Kidney tubule cell (primary cell): ENCODE measurements around the gene TUT4.

Experiments used
- DNase-seq: peaks from one replicate; pipeline ENCODE4 v3.0.0-alpha.2; 2018; ENCODE audit warnings: low spot score

The TUT4 gene

DNA sequence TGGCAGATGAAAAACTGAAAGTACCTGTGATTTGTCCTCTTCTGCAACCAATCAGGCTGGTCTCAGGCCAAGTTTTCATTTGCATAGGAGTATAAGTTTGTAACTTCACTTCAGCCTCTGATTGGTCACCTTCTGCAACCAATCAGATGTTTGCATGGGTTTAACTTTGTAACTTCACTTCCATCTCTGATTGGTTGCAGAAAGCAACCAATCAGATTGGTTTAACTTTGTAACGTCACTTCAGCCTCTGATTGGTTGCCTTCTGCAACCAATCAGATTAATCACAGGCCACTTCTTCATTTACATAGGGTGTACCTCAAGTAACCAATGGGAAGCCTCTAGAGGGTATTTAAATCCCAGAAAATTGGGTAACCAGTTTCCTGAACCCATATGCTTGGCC is 18.9 kb upstream of the TUT4 start:
- DNase-seq, result no peak

DNA sequence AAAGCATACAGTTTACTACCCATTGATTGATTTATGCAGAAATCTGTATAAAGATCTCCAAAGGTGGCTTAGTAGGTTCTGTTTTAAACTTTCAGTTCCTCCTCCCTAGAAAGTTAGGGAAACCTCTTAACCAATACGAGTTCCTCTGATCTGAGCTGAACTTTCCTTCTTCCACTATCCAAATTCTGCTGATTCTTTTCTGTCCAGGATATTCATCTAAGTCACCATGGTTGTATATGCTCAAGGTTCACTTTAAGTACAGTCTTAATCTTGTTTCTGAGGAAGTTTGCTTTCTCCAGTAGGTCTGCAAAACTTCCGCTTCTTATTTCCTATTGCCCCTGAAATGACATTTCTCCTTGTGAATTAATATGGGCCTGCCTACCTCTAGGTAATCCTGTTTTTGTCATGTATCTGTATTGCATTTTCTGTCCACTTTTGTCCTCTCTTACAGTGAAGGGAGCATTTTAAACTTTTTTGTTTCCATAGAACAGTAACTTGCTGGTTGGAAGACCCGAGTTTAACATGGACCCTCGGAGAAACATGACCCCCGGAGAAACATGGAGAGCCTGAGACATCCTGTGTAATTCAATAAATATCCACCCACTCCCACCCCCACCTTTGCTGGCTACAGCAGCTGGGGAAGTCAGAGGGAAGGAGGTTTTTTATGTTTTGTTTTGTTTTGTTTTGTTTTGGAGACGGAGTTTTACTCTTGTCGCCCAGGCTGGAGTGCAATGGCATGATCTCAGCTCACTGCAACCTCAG is 16.7 kb upstream of the TUT4 start:
- DNase-seq, result no peak

DNA sequence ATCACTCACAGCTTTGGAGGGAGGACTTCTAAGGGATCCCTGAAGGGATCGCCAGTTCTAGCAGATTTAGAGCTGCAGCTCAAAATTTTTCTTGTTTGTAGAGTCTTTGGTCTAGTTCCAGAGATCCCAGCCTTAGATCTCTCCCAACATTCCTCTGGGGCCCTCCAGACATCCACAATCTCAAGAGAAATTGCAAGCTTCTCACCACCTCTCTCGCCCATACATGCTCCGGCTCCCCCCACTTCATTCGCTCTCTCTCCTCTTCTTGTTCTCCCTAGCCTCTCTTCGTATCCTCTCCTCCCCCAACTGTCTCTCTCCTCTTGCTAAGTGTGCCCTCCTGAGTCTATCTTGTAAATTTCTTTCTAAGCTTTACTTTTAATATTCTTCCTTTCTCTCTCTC is 15.1 kb upstream of the TUT4 start:
- DNase-seq, result no peak

DNA sequence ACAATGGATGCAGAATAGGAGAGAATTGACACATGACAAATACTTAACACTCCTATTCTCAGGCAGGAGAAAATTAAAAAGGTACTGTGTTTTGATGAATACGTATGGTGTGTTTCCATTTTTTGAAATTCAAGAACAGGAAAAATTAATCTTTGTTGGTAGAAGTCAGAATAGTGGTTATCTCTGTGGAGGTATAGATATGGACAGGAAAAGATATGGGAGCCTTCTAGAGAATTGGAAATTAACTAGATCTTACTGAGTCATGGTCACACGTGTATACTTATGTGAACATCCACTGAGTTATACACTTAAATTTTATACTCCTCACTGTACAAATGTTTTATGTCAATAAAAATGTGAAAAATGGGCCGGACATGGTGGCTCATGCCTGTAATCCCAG is 9.9 kb upstream of the TUT4 start:
- no peak for DNase-seq

DNA sequence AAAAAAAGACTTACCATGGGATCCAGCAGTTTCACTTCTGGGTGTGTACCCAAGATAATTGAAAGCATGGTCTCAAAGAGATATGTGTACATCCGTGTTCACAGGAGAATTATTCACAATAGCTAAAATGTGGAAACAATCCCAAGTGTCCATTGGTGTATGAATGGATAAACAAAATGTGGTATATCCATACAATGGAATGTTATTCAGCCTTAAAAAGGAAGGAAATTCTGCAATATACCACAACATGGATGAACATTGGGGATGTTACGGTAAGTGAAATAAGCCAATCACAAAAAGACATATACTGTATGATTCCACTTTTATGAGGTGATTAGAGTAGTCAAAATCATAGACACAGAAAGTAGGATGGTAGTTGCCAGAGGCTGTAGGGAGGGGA is 7.0 kb upstream of the TUT4 start:
- DNase-seq, result no peak

DNA sequence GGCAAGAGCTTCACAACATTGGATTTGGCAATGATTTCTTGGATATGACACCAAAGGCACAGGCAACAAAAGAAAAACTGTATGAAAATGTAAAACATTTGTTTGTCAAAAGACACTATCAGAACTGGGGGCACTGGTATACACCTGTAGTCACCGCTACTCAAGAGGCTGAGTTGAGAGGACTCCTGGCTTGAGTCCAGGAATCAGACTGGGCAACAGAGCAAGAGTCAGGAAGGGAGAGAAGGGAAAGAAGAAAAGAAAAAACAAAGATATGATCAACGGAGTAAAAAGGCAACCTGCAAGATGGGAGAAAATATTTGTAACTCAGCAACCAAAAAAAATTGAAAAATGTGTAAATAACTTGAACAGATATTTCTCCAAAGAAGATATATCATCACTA is 6.0 kb upstream of the TUT4 start:
- no peak for DNase-seq

DNA sequence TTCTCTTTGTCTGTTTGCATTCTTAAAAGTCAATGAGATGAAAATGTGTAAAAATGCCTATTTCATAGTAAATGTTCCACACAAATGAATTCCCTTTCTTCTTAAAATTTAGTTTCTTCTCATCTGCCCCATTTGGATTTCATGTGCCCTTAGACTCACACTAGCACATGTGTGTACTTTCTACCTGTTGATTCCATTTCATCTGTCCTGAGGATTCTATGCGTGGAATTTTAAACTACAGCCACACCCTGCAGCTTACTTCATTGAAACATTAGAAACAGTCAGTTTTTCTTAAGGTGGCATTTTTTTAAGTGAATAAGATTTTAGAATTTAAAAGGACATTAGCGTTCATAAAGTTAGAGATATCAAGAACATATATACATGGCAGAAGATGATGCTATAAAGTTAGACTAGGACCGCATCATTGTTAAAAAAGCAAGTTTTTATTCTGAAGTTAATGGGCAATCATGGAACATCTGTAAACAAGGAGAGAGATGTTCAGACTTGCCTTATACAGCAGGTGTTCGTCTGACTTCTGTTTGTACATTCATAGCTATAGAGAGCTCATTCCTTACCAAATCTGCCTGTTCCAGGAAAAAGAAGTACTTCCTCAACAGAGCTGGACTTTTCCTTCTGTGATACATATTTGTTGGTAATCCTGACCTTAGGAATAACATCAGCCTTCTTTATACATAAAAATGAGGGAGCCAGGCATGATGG is 3.9 kb upstream of the TUT4 start:
- DNase-seq, result no peak

DNA sequence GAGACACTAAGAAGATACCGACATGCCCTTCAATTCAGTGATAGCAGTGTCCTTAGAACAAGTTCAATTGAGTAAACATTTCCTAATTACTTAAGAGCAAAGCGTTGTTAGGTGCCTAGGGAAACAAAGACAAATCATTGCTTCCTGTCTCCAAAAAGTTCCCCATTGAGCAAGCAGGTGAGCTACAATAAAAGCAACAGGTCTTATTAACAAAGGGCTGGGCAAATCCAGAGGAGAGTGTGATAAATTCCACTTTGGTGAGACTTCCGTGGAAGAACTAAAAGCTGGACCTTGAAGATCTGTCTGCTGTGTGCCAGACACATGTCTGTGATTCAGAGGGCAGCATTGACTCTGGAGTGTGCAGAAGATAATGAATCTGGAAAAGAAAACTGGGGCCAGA is 1.9 kb upstream of the TUT4 start:
- DNase-seq, result peak; percentile 37

DNA sequence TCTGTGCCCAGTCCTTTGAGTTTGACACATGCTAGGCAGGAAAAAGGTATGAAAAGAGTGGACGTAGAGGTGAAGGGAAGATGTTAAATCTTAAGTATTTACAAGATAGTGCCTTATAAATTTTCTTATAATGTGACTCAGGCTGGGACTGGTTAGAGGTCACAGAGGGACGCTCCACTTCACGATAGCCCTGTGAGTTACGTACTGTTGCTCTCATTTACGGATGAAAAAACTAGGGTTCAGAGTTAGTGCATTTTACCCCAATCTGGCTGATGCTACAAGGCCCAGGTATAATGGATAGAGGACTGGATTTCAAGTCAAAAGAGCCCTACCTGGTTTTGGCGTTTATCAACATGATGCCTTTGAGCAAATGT is 1.4 kb upstream of the TUT4 start:
- DNase-seq, result no peak

DNA sequence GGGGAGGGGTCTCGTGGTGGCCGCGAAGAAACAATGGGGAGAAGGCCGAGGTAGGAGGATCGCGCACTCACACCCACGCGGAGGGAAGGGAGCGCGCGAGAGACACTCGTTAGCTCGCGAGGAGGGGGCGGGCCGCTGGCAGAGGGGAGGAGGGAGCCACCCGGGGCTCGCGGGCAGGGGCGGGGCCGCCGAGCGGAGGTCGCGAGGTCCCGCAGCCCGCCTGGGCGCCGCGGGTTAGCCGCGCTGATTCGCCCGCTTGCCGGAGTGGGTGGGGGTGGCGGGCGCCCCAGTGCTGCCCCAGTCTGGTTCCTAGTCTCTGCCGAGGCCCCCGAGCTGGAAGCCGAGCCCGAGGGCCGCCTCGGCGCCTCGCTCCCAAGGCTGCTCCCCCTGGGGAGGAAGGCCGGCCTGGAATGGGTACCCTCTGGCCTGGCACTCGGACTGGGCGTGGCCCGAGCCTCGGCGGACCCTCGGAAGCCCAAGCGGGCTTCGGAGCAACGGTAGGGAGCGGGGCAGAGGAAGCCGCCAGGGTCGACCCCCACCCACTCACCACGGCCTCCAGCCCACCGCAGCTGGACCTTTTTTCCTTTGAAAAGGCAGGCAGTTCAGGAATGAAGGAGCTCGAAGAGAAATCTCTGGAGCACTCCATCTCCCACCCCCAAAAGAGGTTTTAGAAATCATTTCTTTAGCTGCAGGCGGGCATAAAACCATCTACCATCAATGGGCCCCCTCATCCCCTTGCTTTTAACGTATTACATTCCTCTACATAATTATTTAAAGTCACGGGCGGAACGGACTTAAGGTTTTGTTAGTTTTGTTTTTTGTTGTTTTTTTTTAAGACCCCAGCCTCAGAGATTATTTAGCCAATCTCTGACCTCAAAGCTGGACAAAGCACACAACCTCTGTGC is 722 bp upstream of the TUT4 start:
- DNase-seq, result peak; percentile 83

DNA sequence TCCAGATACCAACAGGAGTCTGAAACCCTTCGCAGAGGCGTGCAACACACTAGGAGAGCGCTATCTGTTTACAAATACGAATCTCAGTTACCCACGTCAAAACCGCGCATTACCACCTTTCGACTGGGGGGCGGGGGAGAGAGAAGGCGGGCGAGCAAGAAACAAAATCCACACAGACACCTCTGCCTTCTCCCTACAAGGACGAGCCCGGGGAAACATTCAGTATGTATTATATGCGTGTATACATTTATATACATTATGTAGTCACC is 722 bp downstream of the TUT4 start:
- peak; percentile 44 for DNase-seq

DNA sequence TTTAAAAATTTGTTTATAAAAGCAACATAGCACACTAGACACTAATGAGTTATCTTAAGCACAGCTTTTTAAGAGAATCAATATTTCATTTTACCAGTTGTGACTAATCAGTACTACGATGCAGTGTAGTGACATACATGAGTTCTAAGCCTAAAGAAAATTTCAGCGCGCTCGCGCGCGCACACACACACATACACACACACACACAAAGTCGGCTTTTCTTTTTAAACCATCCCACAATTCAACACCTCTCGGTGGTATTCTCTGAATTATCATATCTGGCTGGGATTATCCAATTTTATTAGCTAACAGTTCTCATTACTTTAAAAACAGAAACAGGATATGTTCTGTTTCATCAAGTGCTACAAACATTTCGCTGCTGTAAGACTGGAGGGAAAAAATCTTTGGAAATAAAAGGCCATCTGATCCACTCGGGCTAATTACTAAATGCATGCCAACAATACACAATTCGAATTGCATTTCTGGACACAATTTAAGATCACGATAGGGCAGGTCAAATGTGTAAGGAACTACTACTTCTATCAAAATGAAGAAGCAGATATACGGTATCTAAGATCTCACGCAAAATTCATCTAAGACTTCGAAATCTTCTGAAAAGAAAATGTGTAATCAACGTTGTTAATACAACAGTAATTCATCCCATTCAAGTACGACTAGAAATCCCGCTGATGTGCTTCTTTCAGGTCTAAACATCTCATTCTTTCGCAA is 1.2 kb downstream of the TUT4 start:
- DNase-seq, result peak; percentile 50

DNA sequence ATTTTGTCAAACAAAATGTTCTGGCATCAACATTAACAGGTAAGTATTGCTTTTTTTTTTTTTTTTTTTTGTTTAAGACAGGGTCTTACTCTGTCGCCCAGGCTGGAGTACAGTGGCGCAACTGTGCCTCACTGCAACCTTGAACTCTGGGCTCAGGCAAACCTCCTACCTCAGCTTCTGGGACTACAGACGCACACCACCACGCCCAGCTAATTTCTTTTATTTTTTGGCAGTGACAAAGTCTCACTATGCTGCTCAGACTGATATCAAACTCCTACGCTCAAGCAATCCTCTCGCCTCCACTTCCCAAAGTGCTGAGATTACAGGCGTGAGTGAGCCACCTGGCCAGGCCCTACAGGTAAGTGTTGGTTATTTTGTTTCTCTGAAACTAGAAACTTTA is 2.4 kb downstream of the TUT4 start:
- DNase-seq, result no peak

DNA sequence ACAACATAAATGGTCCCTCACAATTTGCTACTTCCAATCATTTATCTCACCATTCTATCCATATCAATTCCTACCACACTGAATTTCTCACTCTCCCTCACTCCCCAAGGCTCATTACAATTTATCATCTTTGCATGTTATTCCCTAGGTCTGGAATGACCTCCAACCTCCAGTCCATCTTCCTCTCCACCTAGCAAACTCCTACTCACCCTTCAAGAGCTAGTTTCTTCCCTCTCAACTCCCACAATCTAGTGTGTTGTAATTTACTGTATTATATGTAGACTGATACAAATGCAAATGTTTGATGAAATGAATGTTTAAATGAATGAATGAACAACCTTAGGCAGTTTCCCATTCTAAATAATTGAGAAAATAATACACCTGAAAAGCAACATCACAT is 3.6 kb downstream of the TUT4 start:
- no peak for DNase-seq

DNA sequence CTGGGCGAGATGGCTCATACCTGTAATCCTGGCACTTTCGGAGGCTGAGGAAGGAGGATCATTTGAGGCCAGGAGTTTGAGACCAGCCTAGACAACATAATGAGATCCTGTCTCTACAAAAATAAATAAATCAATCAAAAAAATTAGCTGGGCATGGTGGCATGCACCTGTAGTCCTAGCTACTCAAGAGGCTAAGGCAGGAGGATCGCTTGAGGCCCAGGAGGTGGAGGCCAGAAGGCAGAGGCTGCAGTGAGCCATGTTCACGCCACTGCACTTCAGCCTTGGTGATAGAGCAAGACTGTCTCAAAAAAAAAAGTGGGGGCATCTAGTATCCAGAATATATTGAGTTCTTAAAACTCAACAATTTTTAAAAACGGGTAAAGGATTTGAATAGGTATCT is 6.0 kb downstream of the TUT4 start:
- no peak for DNase-seq

DNA sequence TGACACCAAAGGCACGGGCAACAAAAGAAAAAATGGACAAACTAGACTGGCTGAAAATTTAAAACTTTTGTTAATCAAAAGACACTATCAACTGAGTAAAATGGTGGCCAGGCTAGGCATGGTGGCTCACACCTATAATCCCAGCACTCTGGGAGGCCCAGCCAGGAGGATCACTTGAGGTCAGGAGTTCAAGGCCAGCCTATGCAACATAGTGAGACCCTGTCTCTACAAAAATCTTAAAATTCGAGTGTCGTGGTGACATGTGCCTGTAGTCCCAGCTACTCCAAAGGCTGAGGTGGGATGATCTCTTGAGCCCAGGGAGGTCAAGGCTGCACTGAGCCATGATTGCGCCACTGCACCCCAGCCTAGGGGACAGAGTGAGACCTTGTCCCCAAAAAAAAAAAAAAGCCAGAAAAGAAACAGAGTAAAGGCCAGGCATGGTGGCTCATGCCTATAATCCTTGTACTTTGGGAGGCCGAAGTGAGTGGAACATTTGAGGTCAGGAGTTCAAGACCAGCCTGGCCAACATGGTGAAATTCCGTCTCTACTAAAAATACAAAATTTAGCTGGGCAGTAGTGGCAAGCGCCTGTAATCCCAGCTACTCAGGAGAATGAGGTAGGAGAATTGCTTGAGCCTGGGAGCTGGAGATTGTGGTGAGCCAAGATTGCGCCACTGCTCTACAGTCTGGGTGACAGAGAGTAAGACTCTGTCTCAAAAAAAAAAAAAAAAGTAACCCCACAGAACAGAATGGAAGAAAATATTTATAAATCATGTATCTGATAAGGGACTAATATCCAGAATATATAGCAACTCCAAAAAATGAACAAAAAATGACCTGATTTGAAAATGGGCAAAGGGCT is 8.0 kb downstream of the TUT4 start:
- no peak for DNase-seq

DNA sequence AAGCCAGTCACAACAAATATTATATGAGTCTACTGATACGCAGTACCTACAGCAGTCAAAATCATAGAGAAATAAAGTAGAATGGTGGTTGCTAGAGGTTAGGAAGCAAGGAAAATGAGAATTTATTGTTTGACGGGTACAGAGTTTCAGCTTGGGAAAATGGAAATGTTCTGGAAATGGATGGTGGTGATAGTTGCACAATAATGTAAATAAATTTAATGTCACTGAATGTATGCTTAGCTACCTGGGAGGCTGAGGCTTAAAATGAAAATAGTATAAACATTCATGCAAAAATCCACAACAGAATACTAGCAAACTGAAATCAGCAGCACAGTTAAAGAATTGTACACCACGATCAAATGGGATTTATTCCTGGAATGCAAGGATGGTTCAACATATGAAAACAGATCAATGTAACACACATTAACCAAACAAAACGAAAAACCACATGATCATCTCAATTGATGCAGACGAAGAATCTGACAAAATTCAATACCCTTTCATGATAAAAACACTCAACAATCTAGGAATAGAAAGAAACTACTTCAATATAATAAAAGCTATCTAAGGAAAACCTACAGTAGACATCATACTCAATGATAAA is 10.7 kb downstream of the TUT4 start:
- DNase-seq, result no peak

DNA sequence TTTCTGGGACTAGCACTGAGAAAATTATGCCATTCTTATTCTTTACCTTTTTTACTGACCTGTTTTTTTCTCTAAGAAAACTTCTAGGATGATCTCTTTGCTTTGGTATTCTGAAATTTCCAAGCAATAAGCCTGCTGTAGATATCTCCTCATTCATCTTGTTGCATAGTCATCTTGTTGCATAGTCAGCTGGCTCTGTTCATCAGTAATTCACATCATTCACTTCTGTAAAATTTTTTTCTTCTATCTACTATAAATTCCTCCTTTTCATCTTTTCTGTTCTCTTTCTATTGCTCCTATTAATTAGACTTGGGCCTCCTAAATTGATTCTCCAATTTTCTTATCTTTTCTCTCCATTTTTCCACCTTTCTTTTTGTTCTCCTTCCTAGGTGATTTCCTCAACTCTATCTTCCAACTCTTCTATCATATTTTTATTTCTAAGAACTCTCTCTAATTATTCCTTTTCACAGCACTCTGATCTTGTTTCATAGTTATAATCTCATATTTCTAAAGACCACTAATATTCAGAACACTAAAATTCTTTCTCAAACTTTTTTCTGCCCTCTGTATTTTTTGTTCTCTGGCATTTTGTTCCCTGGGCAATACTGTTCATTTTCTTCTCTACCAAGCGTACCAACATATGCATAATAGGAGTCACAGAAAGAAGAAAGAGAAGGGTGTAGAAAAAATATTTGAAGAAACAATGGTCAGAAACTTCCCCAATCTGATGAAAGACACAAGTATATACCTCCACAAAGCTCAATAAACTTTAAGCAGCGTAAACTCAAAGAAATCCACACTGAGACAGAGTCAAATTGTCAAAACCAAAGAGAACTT is 17.7 kb downstream of the TUT4 start:
- DNase-seq, result no peak

DNA sequence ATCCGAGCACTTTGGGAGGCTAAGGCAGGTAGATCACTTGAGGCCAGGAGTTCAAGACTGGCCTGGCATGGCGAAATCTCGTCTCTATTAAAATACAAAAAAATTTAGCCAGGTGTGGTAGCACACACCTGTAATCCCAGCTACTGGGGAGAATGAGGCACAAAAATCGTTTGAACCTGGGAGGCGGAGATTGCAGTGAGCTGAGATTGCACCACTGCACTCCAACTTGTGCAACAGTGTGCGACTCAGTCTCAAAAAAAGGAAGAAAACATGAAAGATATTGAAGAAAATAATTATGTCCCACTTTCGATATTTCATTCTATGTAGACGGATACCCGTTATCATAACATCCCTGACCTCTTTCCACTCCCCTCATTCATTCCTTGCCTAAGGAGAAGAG is 19.2 kb downstream of the TUT4 start:
- DNase-seq, result no peak

DNA sequence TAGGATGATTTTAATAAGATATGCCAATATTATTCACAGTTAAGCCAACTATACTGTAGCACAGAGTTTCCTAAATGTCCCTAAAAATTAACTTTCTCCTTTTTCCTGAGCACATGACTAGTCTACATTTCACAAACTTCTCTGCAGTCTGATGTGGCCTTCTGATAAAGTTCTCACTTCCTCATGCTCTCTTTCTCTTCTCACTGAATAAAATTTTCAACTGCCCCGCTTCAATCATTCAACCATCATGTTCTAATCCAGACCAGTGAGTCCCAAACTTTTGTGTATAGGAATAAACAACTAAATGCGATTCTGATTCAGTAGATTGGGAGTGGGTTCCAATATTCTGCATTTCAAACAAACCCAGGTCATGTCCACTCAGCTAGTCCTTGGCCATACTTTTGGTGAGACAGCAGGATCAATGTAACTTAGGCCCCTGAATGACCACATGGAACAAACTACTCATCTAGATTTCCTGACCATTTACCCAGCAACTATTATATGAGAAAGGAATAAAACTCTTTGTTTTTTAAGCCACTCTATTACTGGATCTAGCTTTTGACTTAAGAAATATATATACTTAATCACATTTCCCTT is 20.1 kb downstream of the TUT4 start:
- no peak for DNase-seq
